Measurements from ENCODE around the gene SYCP2. TPM values are rescaled to one million over a fixed set of nuclear protein-coding genes. Genes with fewer than 3 reads are reported as not detected.

The SYCP2 gene
- total RNA-seq, 3 donors from 2014 or later: 4.5 to 30.1 (median 12.5) TPM

DNA sequence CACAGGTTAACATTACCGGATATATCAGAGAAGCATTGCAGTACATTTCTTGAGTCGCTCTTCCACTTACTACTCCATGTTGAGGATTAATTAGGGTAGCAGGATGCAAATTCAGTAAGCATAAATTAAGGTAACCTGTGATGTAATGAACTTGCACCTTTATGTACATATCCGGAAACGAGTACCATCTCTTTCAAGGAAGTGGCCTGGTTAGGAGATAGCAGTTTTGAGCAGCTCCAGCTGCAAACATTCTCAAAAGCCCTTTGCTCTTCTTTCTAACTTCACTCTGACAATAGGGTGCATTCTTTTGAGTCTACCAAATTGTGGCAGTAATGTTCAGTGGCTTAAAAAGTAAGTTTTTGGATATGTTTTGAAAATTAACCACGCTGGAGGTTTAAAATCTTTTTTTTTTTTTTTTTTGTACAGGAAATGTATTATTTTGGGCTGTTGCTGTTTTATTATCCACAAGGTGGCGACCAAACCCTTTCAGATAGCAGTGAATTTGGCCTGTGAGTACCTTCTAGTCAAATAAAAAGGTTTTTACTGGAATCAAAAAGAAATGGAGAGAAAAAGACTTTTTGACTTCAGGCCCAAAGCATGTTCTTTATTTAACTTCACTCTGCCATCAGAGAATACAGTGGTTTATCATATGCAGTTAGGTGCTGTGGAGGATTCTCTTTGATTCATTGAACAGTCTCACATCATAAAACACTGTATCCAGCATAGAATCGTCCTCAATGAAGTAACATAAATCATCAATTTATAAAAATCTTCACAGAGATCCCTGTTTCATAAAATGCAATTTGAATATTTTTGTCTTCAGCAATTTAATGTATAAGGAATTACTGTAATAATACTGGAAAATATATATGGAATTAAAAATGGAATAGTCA lies 15.6 kb upstream of the SYCP2 start:
- Histone ChIP-seq H3K36me3 (no peaks in the 10 kb centered on the region), H3K27me3 (no peaks in the 10 kb centered on the region), H3K27ac (no peak overlapping the region), H3K9me3 (no peaks in the 10 kb centered on the region), H3K4me3 (no peak overlapping the region), H3K4me1 (no peaks in the 10 kb centered on the region)
- intact Hi-C loops (cut with DNase I; ENCODE audit: low total_unique reads): no loop called here
- no peak for DNase-seq (ENCODE audit: low spot score in 2 of 2)
- TF ChIP-seq POLR2A (IDR thresholded peaks at IDR 0.05) (no peak), POLR2AphosphoS5 (IDR thresholded peaks at IDR 0.05) (no peak)
- TF ChIP-seq, protein P1, sequence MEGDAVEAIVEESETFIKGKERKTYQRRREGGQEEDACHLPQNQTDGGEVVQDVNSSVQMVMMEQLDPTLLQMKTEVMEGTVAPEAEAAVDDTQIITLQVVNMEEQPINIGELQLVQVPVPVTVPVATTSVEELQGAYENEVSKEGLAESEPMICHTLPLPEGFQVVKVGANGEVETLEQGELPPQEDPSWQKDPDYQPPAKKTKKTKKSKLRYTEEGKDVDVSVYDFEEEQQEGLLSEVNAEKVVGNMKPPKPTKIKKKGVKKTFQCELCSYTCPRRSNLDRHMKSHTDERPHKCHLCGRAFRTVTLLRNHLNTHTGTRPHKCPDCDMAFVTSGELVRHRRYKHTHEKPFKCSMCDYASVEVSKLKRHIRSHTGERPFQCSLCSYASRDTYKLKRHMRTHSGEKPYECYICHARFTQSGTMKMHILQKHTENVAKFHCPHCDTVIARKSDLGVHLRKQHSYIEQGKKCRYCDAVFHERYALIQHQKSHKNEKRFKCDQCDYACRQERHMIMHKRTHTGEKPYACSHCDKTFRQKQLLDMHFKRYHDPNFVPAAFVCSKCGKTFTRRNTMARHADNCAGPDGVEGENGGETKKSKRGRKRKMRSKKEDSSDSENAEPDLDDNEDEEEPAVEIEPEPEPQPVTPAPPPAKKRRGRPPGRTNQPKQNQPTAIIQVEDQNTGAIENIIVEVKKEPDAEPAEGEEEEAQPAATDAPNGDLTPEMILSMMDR (IDR thresholded peaks at IDR 0.05): peak; percentile 38 to 55 (median 41)

DNA sequence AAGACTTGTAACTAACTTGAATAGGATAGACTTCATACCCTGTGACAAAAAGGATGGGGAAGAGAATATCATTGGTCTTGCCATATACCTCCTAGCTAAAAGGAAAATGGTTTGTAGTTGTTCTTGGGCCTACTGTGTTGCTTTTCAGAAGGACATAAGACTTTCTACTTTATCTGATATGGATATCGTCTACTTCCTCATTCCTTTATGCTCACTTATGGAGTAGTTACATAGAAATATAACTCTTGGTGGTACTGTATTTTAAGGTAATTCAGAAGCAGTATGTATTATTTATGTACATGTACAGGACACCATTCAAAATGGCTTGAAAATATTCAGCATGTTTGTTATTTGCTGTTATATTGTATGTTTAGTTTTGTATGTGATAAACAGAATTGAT lies 14.8 kb upstream of the SYCP2 start:
- Histone ChIP-seq H3K4me3 (no peak overlapping the region), H3K36me3 (no peaks in the 10 kb centered on the region), H3K4me1 (no peaks in the 10 kb centered on the region), H3K27ac (no peak overlapping the region), H3K27me3 (no peaks in the 10 kb centered on the region), H3K9me3 (no peaks in the 10 kb centered on the region)
- DNase-seq (ENCODE audit: low spot score in 2 of 2): no peak
- TF ChIP-seq POLR2AphosphoS5 (IDR thresholded peaks at IDR 0.05) (no peak), POLR2A (IDR thresholded peaks at IDR 0.05) (no peak)
- TF ChIP-seq, protein P1 (IDR thresholded peaks at IDR 0.05): no peak
- intact Hi-C loops (cut with DNase I; ENCODE audit: low total_unique reads): no loop called here

DNA sequence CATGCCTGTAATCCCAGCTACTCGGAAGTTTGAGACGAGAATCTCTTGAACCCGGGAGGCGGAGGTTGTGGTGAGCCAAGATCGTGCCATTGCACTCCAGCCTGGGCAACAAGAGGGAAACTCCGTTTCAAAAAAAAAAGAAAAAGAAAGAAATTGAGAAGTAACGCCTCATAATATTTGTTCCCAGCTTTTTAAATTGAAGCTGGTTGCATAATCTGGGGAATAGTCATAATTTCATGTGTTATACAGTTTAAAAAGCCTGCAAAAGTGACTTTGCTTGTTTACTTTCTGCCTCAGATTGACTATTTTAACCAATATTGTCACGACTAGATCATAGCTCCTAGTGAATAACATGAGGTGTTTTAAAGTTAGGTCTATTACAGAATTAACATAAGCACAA lies 13.9 kb upstream of the SYCP2 start:
- Histone ChIP-seq H3K36me3 (no peaks in the 10 kb centered on the region), H3K9me3 (no peaks in the 10 kb centered on the region), H3K4me1 (no peaks in the 10 kb centered on the region), H3K27me3 (no peaks in the 10 kb centered on the region), H3K27ac (no peak overlapping the region), H3K4me3 (no peak overlapping the region)
- TF ChIP-seq POLR2A (IDR thresholded peaks at IDR 0.05) (no peak), POLR2AphosphoS5 (IDR thresholded peaks at IDR 0.05) (no peak)
- TF ChIP-seq, protein P1 (IDR thresholded peaks at IDR 0.05): no peak
- DNase-seq (ENCODE audit: low spot score in 2 of 2): no peak
- intact Hi-C loops (cut with DNase I; ENCODE audit: low total_unique reads): no loop called here

DNA sequence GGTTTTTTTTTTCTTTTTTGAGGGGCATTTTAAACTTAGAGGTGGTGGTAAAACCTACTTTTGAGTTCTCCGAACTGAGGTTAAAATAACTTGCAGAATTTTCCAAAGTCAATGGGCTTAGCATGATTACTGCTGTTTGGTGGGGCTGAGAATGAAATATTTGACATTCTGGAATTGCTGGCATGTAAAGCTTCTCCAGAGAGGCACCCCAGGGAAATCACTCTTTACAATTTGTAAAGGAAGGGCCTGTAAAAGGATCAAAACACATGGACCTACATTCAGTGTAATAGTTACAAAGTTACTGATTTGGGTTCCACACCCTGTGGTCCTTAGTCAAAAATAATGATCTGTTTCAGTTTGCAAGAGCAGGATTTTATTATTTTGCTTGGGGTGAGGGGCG lies 12.3 kb upstream of the SYCP2 start:
- no peak for DNase-seq (ENCODE audit: low spot score in 2 of 2)
- TF ChIP-seq, protein P1 (IDR thresholded peaks at IDR 0.05): no peak
- TF ChIP-seq POLR2A (IDR thresholded peaks at IDR 0.05) (no peak), POLR2AphosphoS5 (IDR thresholded peaks at IDR 0.05) (no peak)
- Histone ChIP-seq H3K27me3 (no peaks in the 10 kb centered on the region), H3K4me3 (no peak overlapping the region), H3K4me1 (peaks cover 0 to 8% of the 10 kb centered on the region in 2 donors), H3K36me3 (no peaks in the 10 kb centered on the region), H3K27ac (no peak overlapping the region), H3K9me3 (no peaks in the 10 kb centered on the region)
- intact Hi-C loops (cut with DNase I; ENCODE audit: low total_unique reads): no loop called here

DNA sequence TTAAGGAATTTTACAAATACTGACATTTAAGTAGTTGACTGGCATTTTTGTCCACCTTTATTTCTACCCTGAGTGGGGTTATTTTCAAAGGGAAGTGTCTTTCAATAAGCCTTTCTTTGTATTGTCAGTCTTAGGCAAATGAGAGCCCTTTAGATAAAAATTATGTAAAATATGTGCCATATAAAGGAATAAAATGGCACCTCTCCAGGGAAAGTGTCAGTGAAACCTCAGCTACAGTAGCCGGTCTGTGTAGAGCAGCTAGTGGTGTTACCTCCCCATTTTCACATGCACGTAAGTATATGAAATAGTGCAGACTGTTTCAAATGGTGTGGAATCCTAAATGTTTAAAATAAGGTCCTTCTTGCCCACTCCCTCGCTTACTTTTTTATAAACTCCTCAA lies 11.7 kb upstream of the SYCP2 start:
- H3K4me1 ChIP-seq: peaks cover 0 to 8% of the 10 kb centered on the region in 2 donors
- H3K4me3 ChIP-seq: no peak overlapping the region
- no peak overlapping the region for H3K27ac ChIP-seq
- no peak for DNase-seq (ENCODE audit: low spot score in 2 of 2)
- H3K9me3 ChIP-seq: no peaks in the 10 kb centered on the region
- intact Hi-C loops (cut with DNase I; ENCODE audit: low total_unique reads): no loop called here
- no peaks in the 10 kb centered on the region for H3K27me3 ChIP-seq
- no peaks in the 10 kb centered on the region for H3K36me3 ChIP-seq
- TF ChIP-seq POLR2AphosphoS5 (IDR thresholded peaks at IDR 0.05): no peak
- TF ChIP-seq, protein P1 (IDR thresholded peaks at IDR 0.05): no peak
- TF ChIP-seq POLR2A (IDR thresholded peaks at IDR 0.05): no peak
